Sigmoid colon (tissue), 7 donors: ENCODE data around the gene ARID5A. TPM values are rescaled to one million over a fixed set of nuclear protein-coding genes. Genes with fewer than 3 reads are reported as not detected.

Source experiments
- DNase-seq: peaks from one replicate; pipeline ENCODE4 v3.0.0-alpha.2; 2019
- H3K27ac ChIP-seq, 4 donors: fragments of 200-600 bp; sonication (generic); one replicate each; pipeline ENCODE4 v1.5.1; 2016 to 2019; ENCODE audit warnings: mild to moderate bottlenecking in 1 of 4
- H3K27me3 ChIP-seq, 3 donors: fragments of 200-600 bp; sonication (generic); one replicate each; pipeline ENCODE4 v1.5.1; 2019; ENCODE audit warnings: mild to moderate bottlenecking in 1 of 3
- H3K36me3 ChIP-seq, 4 donors: fragments of 200-600 bp; sonication (generic); one replicate each; pipeline ENCODE4 v1.5.1; 2016 to 2019
- H3K4me1 ChIP-seq, 4 donors: fragments of 200-600 bp; sonication (generic); one replicate each; pipeline ENCODE4 v1.5.1; 2017 to 2019
- H3K4me3 ChIP-seq, 4 donors: fragments of 200-600 bp; sonication (generic); one replicate each; pipeline ENCODE4 v1.5.1; 2017 to 2019; ENCODE audit warnings: mild to moderate bottlenecking in 2 of 4, moderate library complexity in 1 of 4
- H3K9me3 ChIP-seq, 4 donors: fragments of 200-600 bp in 3 of 4; sonication (generic) in 3 of 4; one replicate each; pipeline versions ENCODE4 v1.5.1 to v1.6.1; 2013 to 2019
- EP300 ChIP-seq, 4 donors: sonication (generic); formaldehyde crosslinking; IDR thresholded peaks; one replicate each; pipeline ENCODE4 v1.6.1; 2017; ENCODE audit warnings: antibody characterized with exemption in 4 of 4
- POLR2A ChIP-seq, 2 donors: fragments of 450-650 bp; IDR thresholded peaks; one replicate each; pipeline ENCODE4 v1.6.1; 2016; ENCODE audit warnings: antibody characterized with exemption in 2 of 2, mild to moderate bottlenecking in 2 of 2, moderate library complexity in 2 of 2
- POLR2AphosphoS5 ChIP-seq, 4 donors: sonication (generic); formaldehyde crosslinking; IDR thresholded peaks; one replicate each; pipeline ENCODE4 v1.6.1; 2017; ENCODE audit warnings: antibody characterized with exemption in 4 of 4
- WGBS, 2 donors: extraction: QIAGEN DNeasy Blood & Tissue Kit; methylation state at CpG; one replicate each; pipeline ENCODE4 v1.1.7; 2013; 5-methylcytosine and 5-hydroxymethylcytosine counted together
- intact Hi-C: fragments of 100-400 bp; cut with DNase I; formaldehyde crosslinking; loops from one replicate; pipeline ENCODE4 v1.15.1; 2023
- polyA plus RNA-seq, 3 donors: library from polyadenylated mRNA; stranded (reverse); fragments of 200-250 nt; gene quantifications; one replicate each; pipeline ENCODE4 v1.2.3, GENCODE V29; 2013
- total RNA-seq, 4 donors: library from RNA; depleted of rRNA; stranded (reverse); fragments of >200 nt; gene quantifications; one replicate each; pipeline ENCODE4 v1.1.0, GENCODE V29; 2016
- TF ChIP-seq, protein P1 (sequence below), 4 experiments: fragments of 450-650 bp in 3 of 4; fragments of 200-600 bp in 1 of 4; IDR thresholded peaks; one replicate each; pipeline ENCODE4 v1.5.1; 2016 to 2019; ENCODE audit warnings: antibody characterized with exemption in 4 of 4, mild to moderate bottlenecking in 3 of 4, moderate library complexity in 2 of 4
- donor health status: healthy with polysubstance abuse.
- donor health status: Bipolar disorder and iron deficiency.
- donor health status: healthy.

Gene ARID5A
- total and polyA plus RNA-seq, 7 donors, result 7.8 to 179 (median 17.9) TPM

DNA sequence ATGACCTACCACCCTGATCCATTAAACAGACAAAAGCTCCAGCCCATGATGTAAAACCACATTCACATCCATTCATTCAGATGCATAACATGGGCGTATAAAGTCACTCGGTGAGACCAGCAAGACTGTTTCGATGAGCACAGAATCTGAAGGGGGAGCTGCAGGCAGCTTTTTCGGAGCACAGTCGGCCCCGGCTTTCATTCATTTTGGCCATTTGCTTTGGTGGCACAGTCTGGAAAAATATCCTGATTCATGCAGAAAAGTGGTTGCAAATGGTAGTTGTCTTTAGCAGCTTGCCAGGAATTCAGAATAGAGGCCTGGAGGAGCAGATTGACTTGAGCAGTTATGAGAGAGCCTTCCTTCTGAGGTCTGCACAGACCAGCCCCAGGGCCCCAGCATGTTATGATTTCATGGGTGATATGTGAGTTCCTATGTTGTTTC is 11.2 kb downstream of the ARID5A start:
- DNase-seq, result peak; percentile 32
- peaks cover 6 to 61% (median 33%) of the 10 kb centered on the region in 4 donors for H3K36me3 ChIP-seq
- H3K9me3 ChIP-seq, result no peaks in the 10 kb centered on the region
- 87 to 90% methylated on average over 6 of the region's 6 CpGs for WGBS, 2 donors
- intact Hi-C loops, result no loop called here
- no peak for TF ChIP-seq POLR2A (IDR thresholded peaks at IDR 0.05)
- TF ChIP-seq EP300 (IDR thresholded peaks at IDR 0.05), result no peak
- TF ChIP-seq, protein P1, sequence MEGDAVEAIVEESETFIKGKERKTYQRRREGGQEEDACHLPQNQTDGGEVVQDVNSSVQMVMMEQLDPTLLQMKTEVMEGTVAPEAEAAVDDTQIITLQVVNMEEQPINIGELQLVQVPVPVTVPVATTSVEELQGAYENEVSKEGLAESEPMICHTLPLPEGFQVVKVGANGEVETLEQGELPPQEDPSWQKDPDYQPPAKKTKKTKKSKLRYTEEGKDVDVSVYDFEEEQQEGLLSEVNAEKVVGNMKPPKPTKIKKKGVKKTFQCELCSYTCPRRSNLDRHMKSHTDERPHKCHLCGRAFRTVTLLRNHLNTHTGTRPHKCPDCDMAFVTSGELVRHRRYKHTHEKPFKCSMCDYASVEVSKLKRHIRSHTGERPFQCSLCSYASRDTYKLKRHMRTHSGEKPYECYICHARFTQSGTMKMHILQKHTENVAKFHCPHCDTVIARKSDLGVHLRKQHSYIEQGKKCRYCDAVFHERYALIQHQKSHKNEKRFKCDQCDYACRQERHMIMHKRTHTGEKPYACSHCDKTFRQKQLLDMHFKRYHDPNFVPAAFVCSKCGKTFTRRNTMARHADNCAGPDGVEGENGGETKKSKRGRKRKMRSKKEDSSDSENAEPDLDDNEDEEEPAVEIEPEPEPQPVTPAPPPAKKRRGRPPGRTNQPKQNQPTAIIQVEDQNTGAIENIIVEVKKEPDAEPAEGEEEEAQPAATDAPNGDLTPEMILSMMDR (IDR thresholded peaks at IDR 0.05), result no peak
- TF ChIP-seq POLR2AphosphoS5 (IDR thresholded peaks at IDR 0.05), result no peak
- no peaks in the 10 kb centered on the region for H3K27me3 ChIP-seq
- no peak overlapping the region for H3K4me3 ChIP-seq
- peaks cover 0 to 4% (median 0%) of the 10 kb centered on the region in 4 donors for H3K4me1 ChIP-seq
- H3K27ac ChIP-seq, result no peak overlapping the region

DNA sequence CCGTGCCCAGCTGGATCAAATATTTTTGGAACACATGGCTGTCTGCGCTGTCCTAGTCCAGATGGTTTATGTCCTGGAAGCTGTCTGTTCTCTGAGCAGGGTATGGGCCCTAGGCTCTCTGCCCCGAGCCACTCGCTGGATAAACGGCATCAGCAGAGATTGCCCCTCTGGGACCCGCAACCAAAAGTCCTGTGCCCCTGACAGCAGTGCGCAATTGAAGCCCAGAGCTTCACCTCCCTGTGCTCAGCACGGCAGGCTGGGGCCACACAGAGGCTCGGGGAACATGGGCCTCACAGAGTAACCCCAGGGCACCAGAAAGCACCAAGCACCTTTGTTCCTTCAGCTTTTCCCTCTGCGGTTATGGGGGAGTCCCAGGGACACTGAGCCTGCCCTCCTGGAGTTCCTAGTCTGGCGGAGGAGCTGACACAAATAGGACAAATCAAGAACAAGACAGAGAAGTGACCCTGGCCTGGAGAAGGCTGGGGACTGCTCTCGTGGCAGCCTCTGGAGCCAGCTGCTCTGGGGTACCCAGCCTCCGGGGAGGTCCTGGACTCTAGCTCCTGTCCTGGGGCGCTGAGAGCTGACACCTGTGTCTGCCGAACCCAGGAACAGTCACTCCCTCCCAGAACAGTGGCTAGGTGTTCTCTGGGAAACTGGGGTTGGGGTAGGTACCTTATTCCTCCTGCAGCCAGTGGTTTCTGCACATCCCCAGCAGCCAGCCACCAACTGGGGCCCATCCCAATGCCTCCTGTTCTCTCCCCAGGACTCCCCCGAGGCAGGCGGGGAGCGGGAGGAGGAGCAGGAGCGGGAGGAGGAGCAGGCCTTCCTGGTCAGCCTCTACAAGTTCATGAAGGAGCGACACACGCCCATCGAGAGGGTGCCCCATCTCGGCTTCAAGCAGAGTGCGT is 12.3 kb downstream of the ARID5A start:
- peak overlapping the region in 1 of 4 donors; percentile 3 for H3K27ac ChIP-seq
- WGBS, 2 donors, result 90 to 92% methylated on average over 24 of the region's 24 CpGs
- H3K36me3 ChIP-seq, result peaks cover 6 to 61% (median 33%) of the 10 kb centered on the region in 4 donors
- H3K4me1 ChIP-seq, result peaks cover 0 to 5% (median 1%) of the 10 kb centered on the region in 4 donors
- peak; percentile 48 for DNase-seq
- H3K4me3 ChIP-seq, result no peak overlapping the region
- intact Hi-C loops, result no loop called here
- no peaks in the 10 kb centered on the region for H3K27me3 ChIP-seq
- H3K9me3 ChIP-seq, result no peaks in the 10 kb centered on the region
- TF ChIP-seq EP300 (IDR thresholded peaks at IDR 0.05), result no peak
- TF ChIP-seq, protein P1 (IDR thresholded peaks at IDR 0.05), result no peak
- TF ChIP-seq POLR2A (IDR thresholded peaks at IDR 0.05), result no peak
- no peak for TF ChIP-seq POLR2AphosphoS5 (IDR thresholded peaks at IDR 0.05)

GRCh38 chr2:96549466-96549785 is 12.9 kb downstream of the ARID5A start:
- 74 to 86% methylated on average over 4 of the region's 4 CpGs for WGBS, 2 donors
- Histone ChIP-seq H3K27me3 (no peaks in the 10 kb centered on the region), H3K36me3 (peaks cover 6 to 61% (median 33%) of the 10 kb centered on the region in 4 donors), H3K4me1 (peaks cover 0 to 11% (median 8%) of the 10 kb centered on the region in 4 donors), H3K4me3 (no peak overlapping the region), H3K27ac (peak overlapping the region in 2 of 4 donors; percentile 3 to 14), H3K9me3 (no peaks in the 10 kb centered on the region)
- TF ChIP-seq POLR2AphosphoS5 (IDR thresholded peaks at IDR 0.05) (no peak), POLR2A (IDR thresholded peaks at IDR 0.05) (no peak), EP300 (IDR thresholded peaks at IDR 0.05) (no peak)
- TF ChIP-seq, protein P1 (IDR thresholded peaks at IDR 0.05), result no peak
- peak; percentile 57 for DNase-seq
- intact Hi-C loops, result no loop called here

DNA sequence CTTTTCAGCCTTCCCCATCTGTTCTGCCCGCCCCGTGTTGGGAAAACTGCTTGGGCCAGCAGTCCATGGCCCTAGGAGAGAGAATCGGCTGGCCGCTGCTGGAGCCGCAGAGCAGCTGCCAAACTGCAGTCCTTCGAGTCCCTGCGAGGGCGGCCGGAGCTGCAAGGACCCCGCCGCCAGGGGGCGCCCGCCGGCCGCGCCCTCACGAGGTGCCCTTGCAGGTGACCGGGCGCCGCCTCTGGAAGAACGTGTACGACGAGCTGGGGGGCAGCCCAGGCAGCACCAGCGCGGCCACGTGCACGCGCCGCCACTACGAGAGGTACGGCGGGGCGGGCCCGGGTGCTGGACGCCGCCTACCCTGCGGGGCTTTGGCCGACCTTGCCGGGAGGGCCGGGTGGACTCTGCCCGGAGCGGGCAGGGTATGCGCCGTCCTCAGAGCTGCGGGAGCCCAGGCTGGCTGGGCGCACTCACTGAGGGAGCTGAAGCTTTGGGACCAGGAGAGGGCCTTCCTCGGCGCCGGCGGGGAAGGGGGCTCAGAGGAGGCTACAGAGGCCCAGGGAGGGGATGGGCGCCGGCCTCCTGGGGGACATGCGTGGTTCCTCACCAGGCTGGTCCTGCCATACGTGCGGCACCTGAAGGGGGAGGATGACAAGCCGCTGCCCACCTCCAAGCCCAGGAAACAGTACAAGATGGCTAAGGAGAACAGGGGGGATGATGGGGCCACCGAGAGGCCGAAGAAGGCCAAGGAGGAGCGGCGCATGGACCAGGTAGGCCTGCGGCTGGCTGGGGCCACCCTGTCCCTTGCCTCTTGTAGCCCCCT is 13.6 kb downstream of the ARID5A start:
- TF ChIP-seq POLR2A (IDR thresholded peaks at IDR 0.05), result no peak
- TF ChIP-seq EP300 (IDR thresholded peaks at IDR 0.05), result no peak
- TF ChIP-seq POLR2AphosphoS5 (IDR thresholded peaks at IDR 0.05), result no peak
- TF ChIP-seq, protein P1 (IDR thresholded peaks at IDR 0.05), result peak in 2 of 4 experiments; percentile 31 to 41
- Histone ChIP-seq H3K9me3 (no peaks in the 10 kb centered on the region), H3K36me3 (peaks cover 6 to 61% (median 33%) of the 10 kb centered on the region in 4 donors), H3K4me1 (peaks cover 0 to 14% (median 11%) of the 10 kb centered on the region in 4 donors), H3K4me3 (no peak overlapping the region), H3K27me3 (no peaks in the 10 kb centered on the region), H3K27ac (peak overlapping the region in 2 of 4 donors; percentile 3 to 14)
- intact Hi-C loops, result loop anchor here (5.0 kb wide), 1 partner anchor 43 kb away; the partner anchor contains the start of gene NEURL3
- DNase-seq, result peak; percentile 59
- WGBS, 2 donors, result 61 to 81% methylated on average over 61 of the region's 61 CpGs
